Subcutaneous adipose tissue (tissue), 4 donors: ENCODE results near the gene THPO. TPM values are rescaled to one million over a fixed set of nuclear protein-coding genes. Genes with fewer than 3 reads are reported as not detected.

Experiments
- CTCF ChIP-seq: fragments of 450-650 bp; IDR thresholded peaks from one replicate; pipeline ENCODE4 v1.5.1; 2016; ENCODE audit warnings: low read depth, mild to moderate bottlenecking, control low read depth, antibody characterized with exemption, moderate library complexity
- total RNA-seq, 4 donors: library from RNA; depleted of rRNA; stranded (reverse); fragments of >200 nt; gene quantifications; one replicate each; pipeline ENCODE4 v1.1.0, GENCODE V29; 2016

The THPO gene
- total RNA-seq, 4 donors from 2014 or later = 0.44 to 0.68 (median 0.57) TPM; not detected in 1

- TF ChIP-seq CTCF = no peak
These were observed 5.2 kb upstream of the THPO start for GRCh38 chr3:184383033-184383740.

GRCh38 chr3:184382326-184383032, 4.5 kb upstream of the THPO start:
- TF ChIP-seq CTCF = no peak

GRCh38 chr3:184381261-184382224, 3.5 kb upstream of the THPO start:
- no peak for TF ChIP-seq CTCF

- no peak for TF ChIP-seq CTCF
These were observed 2.7 kb upstream of the THPO start for GRCh38 chr3:184380627-184381260.

GRCh38 chr3:184380185-184380626, 2.2 kb upstream of the THPO start:
- no peak for TF ChIP-seq CTCF

- no peak for TF ChIP-seq CTCF
These were observed 1.6 kb upstream of the THPO start, which contains the start of gene CHRD for GRCh38 chr3:184379358-184380184. Gene CHRD, plus strand, starts transcription at chr3:184380054. Its CDS starts 265 bp downstream, at chr3:184380319.
